ENCODE data around the gene CMIP. TPM values are rescaled to one million over a fixed set of nuclear protein-coding genes. Genes with fewer than 3 reads are reported as not detected.

The CMIP gene
- total and polyA plus RNA-seq, 10 of the 15 experiments (the other 5 are each of a cell fraction or from before 2014, with no cell fraction given): 1.2 to 43.2 (median 4.4) TPM

DNA sequence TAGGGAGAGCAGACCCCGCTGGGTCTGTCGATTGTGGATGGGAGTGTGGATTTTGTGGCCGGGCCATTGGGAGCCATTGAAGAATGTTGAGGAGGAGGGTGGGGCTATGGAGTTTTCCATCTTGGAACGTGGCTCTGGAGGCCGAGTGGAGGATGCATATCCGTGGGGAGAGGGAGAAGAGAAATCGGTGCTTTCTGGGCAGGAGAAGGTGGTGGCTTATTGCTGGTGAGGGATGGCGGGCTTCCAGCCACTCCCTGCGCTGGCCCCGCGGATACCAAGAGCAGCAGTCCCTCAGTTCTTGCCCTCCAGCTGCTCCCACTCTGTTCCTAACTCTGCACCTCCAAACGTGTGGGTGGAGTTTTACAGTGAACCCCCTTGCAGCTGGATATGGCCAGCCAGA, 162.4 kb downstream of the CMIP start:
- ChIA-PET RAD21 (ENCODE audit: unreplicated experiment) (no interaction called here), POLR2A (no interaction called here), CTCF (interaction anchor here (1.1 kb wide), 2 partner anchors 15 to 242 kb away, joined by 3 to 4 read pairs; no protein-coding TSS in a partner anchor), SMC1A (ENCODE audit: uncharacterized antibody, unreplicated experiment) (no interaction called here)
- in situ Hi-C loops (cut with MboI): no loop called here
- peaks cover 3 to 13% of the 10 kb centered on the region in 2 experiments; a peak in 3 of 4 replicates for H3K36me3 ChIP-seq (ENCODE audit: control insufficient read depth in 2 of 2, insufficient read depth in 2 of 2, low read length in 1 of 2)
- no peak overlapping the region for H3K9ac ChIP-seq (ENCODE audit: control insufficient read depth, insufficient read depth, low read length)
- H3K9me3 ChIP-seq (replicated peaks; ENCODE audit: control insufficient read depth, insufficient read depth, low read length): no peaks in the 10 kb centered on the region
- no TSS peak for BruUV-seq (replicated peaks)
- no peaks in the 10 kb centered on the region; the same call in 1 of the 2 replicates for H3K79me2 ChIP-seq (ENCODE audit: control insufficient read depth, insufficient read depth, low read length)
- H3K27ac ChIP-seq (ENCODE audit: control insufficient read depth, insufficient read depth): no peak overlapping the region
- 0 out of 2 replicates have a peak, but pooled peaks cover 2% of the 10 kb centered on the region for H4K20me1 ChIP-seq (ENCODE audit: control insufficient read depth, insufficient read depth)
- no peaks in the 10 kb centered on the region for H3K27me3 ChIP-seq (replicated peaks in 1 of 2; ENCODE audit: control insufficient read depth in 2 of 2, insufficient read depth in 2 of 2, low read length in 1 of 2)
- FAIRE-seq (no peak), DNase-seq (ENCODE audit: low read depth, low spot score) (no peak), ATAC-seq (no peak)
- WGBS (ENCODE audit: insufficient coverage, insufficient replicate concordance, low lambda C conversion rate, missing lambda C conversion rate): 86% methylated on average over 12 of the region's 12 CpGs
- no peak overlapping the region for H3K4me2 ChIP-seq (ENCODE audit: control insufficient read depth, insufficient read depth)
- H3K4me1 ChIP-seq (ENCODE audit: control insufficient read depth, insufficient read depth, low read length): peaks cover 9% of the 10 kb centered on the region; the same call in 1 of the 2 replicates
- no peak overlapping the region for H3K4me3 ChIP-seq
- intact Hi-C loops (cut with micrococcal nuclease; ENCODE audit: unreplicated experiment): loop anchor here (5.0 kb wide), 1 partner anchor 85 kb away; no protein-coding TSS in a partner anchor
- no peak overlapping the region for H2AFZ ChIP-seq (ENCODE audit: control insufficient read depth, low read depth, low read length)
- TF ChIP-seq MTA2 (IDR thresholded peaks at IDR 0.05; ENCODE audit: low read depth) (no peak), ZNF24 (IDR thresholded peaks at IDR 0.05) (no peak), BHLHE40 (IDR thresholded peaks at IDR 0.05; ENCODE audit: borderline replicate concordance in 1 of 2, low read depth in 2 of 2, low read length in 1 of 2) (no peak), BACH1 (IDR thresholded peaks at IDR 0.05; ENCODE audit: borderline replicate concordance) (no peak), NBN (IDR thresholded peaks at IDR 0.05) (no peak), HDAC2 (IDR thresholded peaks at IDR 0.05) (no peak), EED (IDR thresholded peaks at IDR 0.05; ENCODE audit: low read depth) (no peak)
- TF ChIP-seq, protein P1, sequence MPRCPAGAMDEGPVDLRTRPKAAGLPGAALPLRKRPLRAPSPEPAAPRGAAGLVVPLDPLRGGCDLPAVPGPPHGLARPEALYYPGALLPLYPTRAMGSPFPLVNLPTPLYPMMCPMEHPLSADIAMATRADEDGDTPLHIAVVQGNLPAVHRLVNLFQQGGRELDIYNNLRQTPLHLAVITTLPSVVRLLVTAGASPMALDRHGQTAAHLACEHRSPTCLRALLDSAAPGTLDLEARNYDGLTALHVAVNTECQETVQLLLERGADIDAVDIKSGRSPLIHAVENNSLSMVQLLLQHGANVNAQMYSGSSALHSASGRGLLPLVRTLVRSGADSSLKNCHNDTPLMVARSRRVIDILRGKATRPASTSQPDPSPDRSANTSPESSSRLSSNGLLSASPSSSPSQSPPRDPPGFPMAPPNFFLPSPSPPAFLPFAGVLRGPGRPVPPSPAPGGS (IDR thresholded peaks at IDR 0.05; ENCODE audit: borderline replicate concordance, insufficient read depth, low read depth, low read length, poor library complexity, severe bottlenecking): no peak
- TF ChIP-seq, protein P2, sequence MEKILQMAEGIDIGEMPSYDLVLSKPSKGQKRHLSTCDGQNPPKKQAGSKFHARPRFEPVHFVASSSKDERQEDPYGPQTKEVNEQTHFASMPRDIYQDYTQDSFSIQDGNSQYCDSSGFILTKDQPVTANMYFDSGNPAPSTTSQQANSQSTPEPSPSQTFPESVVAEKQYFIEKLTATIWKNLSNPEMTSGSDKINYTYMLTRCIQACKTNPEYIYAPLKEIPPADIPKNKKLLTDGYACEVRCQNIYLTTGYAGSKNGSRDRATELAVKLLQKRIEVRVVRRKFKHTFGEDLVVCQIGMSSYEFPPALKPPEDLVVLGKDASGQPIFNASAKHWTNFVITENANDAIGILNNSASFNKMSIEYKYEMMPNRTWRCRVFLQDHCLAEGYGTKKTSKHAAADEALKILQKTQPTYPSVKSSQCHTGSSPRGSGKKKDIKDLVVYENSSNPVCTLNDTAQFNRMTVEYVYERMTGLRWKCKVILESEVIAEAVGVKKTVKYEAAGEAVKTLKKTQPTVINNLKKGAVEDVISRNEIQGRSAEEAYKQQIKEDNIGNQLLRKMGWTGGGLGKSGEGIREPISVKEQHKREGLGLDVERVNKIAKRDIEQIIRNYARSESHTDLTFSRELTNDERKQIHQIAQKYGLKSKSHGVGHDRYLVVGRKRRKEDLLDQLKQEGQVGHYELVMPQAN (conservative IDR thresholded peaks at IDR 0.05): no peak
- TF ChIP-seq, protein P3, sequence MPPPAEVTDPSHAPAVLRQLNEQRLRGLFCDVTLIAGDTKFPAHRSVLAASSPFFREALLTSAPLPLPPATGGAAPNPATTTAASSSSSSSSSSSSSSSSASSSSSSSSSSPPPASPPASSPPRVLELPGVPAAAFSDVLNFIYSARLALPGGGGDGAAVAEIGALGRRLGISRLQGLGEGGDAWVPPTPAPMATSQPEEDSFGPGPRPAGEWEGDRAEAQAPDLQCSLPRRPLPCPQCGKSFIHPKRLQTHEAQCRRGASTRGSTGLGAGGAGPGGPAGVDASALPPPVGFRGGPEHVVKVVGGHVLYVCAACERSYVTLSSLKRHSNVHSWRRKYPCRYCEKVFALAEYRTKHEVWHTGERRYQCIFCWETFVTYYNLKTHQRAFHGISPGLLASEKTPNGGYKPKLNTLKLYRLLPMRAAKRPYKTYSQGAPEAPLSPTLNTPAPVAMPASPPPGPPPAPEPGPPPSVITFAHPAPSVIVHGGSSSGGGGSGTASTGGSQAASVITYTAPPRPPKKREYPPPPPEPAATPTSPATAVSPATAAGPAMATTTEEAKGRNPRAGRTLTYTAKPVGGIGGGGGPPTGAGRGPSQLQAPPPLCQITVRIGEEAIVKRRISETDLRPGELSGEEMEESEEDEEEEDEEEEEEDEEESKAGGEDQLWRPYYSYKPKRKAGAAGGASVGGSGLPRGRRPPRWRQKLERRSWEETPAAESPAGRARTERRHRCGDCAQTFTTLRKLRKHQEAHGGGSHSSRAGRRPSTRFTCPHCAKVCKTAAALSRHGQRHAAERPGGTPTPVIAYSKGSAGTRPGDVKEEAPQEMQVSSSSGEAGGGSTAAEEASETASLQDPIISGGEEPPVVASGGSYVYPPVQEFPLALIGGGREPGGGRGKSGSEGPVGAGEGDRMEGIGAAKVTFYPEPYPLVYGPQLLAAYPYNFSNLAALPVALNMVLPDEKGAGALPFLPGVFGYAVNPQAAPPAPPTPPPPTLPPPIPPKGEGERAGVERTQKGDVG (CRISPR knock-in tag; IDR thresholded peaks at IDR 0.05): no peak
- TF ChIP-seq, protein P4, sequence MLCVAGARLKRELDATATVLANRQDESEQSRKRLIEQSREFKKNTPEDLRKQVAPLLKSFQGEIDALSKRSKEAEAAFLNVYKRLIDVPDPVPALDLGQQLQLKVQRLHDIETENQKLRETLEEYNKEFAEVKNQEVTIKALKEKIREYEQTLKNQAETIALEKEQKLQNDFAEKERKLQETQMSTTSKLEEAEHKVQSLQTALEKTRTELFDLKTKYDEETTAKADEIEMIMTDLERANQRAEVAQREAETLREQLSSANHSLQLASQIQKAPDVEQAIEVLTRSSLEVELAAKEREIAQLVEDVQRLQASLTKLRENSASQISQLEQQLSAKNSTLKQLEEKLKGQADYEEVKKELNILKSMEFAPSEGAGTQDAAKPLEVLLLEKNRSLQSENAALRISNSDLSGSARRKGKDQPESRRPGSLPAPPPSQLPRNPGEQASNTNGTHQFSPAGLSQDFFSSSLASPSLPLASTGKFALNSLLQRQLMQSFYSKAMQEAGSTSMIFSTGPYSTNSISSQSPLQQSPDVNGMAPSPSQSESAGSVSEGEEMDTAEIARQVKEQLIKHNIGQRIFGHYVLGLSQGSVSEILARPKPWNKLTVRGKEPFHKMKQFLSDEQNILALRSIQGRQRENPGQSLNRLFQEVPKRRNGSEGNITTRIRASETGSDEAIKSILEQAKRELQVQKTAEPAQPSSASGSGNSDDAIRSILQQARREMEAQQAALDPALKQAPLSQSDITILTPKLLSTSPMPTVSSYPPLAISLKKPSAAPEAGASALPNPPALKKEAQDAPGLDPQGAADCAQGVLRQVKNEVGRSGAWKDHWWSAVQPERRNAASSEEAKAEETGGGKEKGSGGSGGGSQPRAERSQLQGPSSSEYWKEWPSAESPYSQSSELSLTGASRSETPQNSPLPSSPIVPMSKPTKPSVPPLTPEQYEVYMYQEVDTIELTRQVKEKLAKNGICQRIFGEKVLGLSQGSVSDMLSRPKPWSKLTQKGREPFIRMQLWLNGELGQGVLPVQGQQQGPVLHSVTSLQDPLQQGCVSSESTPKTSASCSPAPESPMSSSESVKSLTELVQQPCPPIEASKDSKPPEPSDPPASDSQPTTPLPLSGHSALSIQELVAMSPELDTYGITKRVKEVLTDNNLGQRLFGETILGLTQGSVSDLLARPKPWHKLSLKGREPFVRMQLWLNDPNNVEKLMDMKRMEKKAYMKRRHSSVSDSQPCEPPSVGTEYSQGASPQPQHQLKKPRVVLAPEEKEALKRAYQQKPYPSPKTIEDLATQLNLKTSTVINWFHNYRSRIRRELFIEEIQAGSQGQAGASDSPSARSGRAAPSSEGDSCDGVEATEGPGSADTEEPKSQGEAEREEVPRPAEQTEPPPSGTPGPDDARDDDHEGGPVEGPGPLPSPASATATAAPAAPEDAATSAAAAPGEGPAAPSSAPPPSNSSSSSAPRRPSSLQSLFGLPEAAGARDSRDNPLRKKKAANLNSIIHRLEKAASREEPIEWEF (IDR thresholded peaks at IDR 0.05; ENCODE audit: insufficient replicate concordance, low read depth, low read length): no peak

Data from GM12878 (cell line).